Stimulated activated CD4-positive, alpha-beta T cell treated with anti-CD3 and anti-CD28 coated beads, Interleukin-1b, Interleukin-23, amount 100 ng/mL, for 48 hours (primary cell): ENCODE results near the gene MYO18B.
"Not testable (repeated sequence)": the region's sequence is repeated elsewhere in the genome, so short reads cannot be mapped to it uniquely, and the experiment has no call there.

Experiments used
- DNase-seq: peaks from one replicate; pipeline ENCODE4 v3.0.0-alpha.2; 2020

Gene MYO18B

GRCh38 chr22:25741692-25742626 lies at the start of gene MYO18B:
TSS of gene MYO18B (plus strand) at chr22:25742188. CDS start at chr22:25761093, 18,905 bp downstream.
- no peak for DNase-seq

- DNase-seq, result no peak
Measured at GRCh38 chr22:25692397-25693267, 49.4 kb upstream of the MYO18B start.

- DNase-seq, result no peak
Measured at GRCh38 chr22:25693268-25693565, 48.8 kb upstream of the MYO18B start.

GRCh38 chr22:25694196-25694907 lies 47.6 kb upstream of the MYO18B start:
- DNase-seq, result no peak

GRCh38 chr22:25695146-25695545 lies 46.8 kb upstream of the MYO18B start:
- DNase-seq, result no peak

- no peak for DNase-seq
Measured at GRCh38 chr22:25696763-25697162, 45.2 kb upstream of the MYO18B start.

GRCh38 chr22:25697181-25697664 lies 44.8 kb upstream of the MYO18B start:
- no peak for DNase-seq

GRCh38 chr22:25697978-25698377 lies 44.0 kb upstream of the MYO18B start:
- no peak for DNase-seq

- DNase-seq, result no peak
Measured at GRCh38 chr22:25698461-25698860, 43.5 kb upstream of the MYO18B start.

GRCh38 chr22:25698978-25699377 lies 43.0 kb upstream of the MYO18B start:
- no peak for DNase-seq

GRCh38 chr22:25701056-25701780 lies 40.8 kb upstream of the MYO18B start:
- DNase-seq, result no peak

- no peak for DNase-seq
Measured at GRCh38 chr22:25702040-25702439, 39.9 kb upstream of the MYO18B start.

GRCh38 chr22:25702571-25703167 lies 39.3 kb upstream of the MYO18B start:
- peak; percentile 24 for DNase-seq

- no peak for DNase-seq
Measured at GRCh38 chr22:25704701-25705100, 37.3 kb upstream of the MYO18B start.

GRCh38 chr22:25706197-25706596 lies 35.8 kb upstream of the MYO18B start:
- DNase-seq, result no peak

GRCh38 chr22:25708430-25708829 lies 33.6 kb upstream of the MYO18B start:
- not testable (repeated sequence) for DNase-seq

GRCh38 chr22:25709758-25710157 lies 32.2 kb upstream of the MYO18B start:
- DNase-seq, result peak; percentile 52

GRCh38 chr22:25710501-25710900 lies 31.5 kb upstream of the MYO18B start:
- DNase-seq, result no peak

- no peak for DNase-seq
Measured at GRCh38 chr22:25711491-25711890, 30.5 kb upstream of the MYO18B start.

GRCh38 chr22:25712661-25713400 lies 29.2 kb upstream of the MYO18B start:
- DNase-seq, result no peak

GRCh38 chr22:25714070-25714469 lies 27.9 kb upstream of the MYO18B start:
- no peak for DNase-seq
